GM21717 (cell line): ENCODE measurements around the gene GRN.
"Not testable (repeated sequence)": the region's sequence is repeated elsewhere in the genome, so short reads cannot be mapped to it uniquely, and the experiment has no call there.

Experiments
- ATAC-seq: cut with Tn5 transposase; IDR thresholded peaks from one replicate; pipeline ENCODE4 v1.9.1; 2021; ENCODE audit warnings: mild to moderate bottlenecking, moderate library complexity; ENCODE audit not compliant: unreplicated experiment

The GRN gene

GRCh38 chr17:44379887-44380286 is 34.8 kb downstream of the GRN start:
- no peak for ATAC-seq

- ATAC-seq: no peak
Observed at GRCh38 chr17:44380767-44381166, 35.7 kb downstream of the GRN start.

- ATAC-seq: no peak
Observed at GRCh38 chr17:44381810-44382305, 36.8 kb downstream of the GRN start.

- ATAC-seq: no peak
Observed at GRCh38 chr17:44382917-44383316, 37.8 kb downstream of the GRN start.

- ATAC-seq: no peak
Observed at GRCh38 chr17:44383363-44383762, 38.3 kb downstream of the GRN start.

GRCh38 chr17:44383861-44384260 is 38.8 kb downstream of the GRN start:
- ATAC-seq: no peak

- ATAC-seq: no peak
Observed at GRCh38 chr17:44384281-44384822, 39.2 kb downstream of the GRN start.

- ATAC-seq: no peak
Observed at GRCh38 chr17:44384823-44385286, 39.8 kb downstream of the GRN start.

GRCh38 chr17:44385287-44386181 is 40.4 kb downstream of the GRN start:
- ATAC-seq: no peak

- no peak for ATAC-seq
Observed at GRCh38 chr17:44386182-44386525, 41.1 kb downstream of the GRN start.

GRCh38 chr17:44387804-44388203 is 42.7 kb downstream of the GRN start:
- ATAC-seq: no peak

- no peak for ATAC-seq
Observed at GRCh38 chr17:44389281-44389680, 44.2 kb downstream of the GRN start, which contains the start of gene ITGA2B. Gene ITGA2B (minus strand): TSS chr17:44389649. CDS start chr17:44389473, 176 bp downstream.

- no peak for ATAC-seq
Observed at GRCh38 chr17:44389723-44390202, 44.7 kb downstream of the GRN start.

GRCh38 chr17:44390250-44390870 is 45.3 kb downstream of the GRN start:
- no peak for ATAC-seq

GRCh38 chr17:44394112-44394511 is 49.0 kb downstream of the GRN start:
- ATAC-seq: not testable (repeated sequence)

GRCh38 chr17:44394833-44395232 is 49.7 kb downstream of the GRN start:
- no peak for ATAC-seq

GRCh38 chr17:44396946-44397345 is 51.8 kb downstream of the GRN start:
- no peak for ATAC-seq

GRCh38 chr17:44397479-44398440 is 52.7 kb downstream of the GRN start:
- no peak for ATAC-seq

GRCh38 chr17:44398692-44399691 is 53.9 kb downstream of the GRN start:
- no peak for ATAC-seq
